ENCODE results near the gene SKA1. TPM values are rescaled to one million over a fixed set of nuclear protein-coding genes. Genes with fewer than 3 reads are reported as not detected.

SKA1 gene
- total and polyA plus RNA-seq, 2 of the 13 experiments (the other 11 are each of a cell fraction or from before 2014, with no cell fraction given): 5.3 to 21.3 TPM

- TF ChIP-seq TCF7 (IDR thresholded peaks at IDR 0.05; ENCODE audit: low read depth) (no peak), CREB3 (CRISPR knock-in tag; IDR thresholded peaks at IDR 0.05) (no peak), PLSCR1 (CRISPR knock-in tag; IDR thresholded peaks at IDR 0.05; ENCODE audit: borderline replicate concordance) (no peak), HNF4A (CRISPR knock-in tag; IDR thresholded peaks at IDR 0.05) (peak; percentile 42; the same call in 1 of the 2 replicates), ZNF512B (CRISPR knock-in tag; IDR thresholded peaks at IDR 0.05; ENCODE audit: borderline replicate concordance) (no peak), PHF21A (CRISPR knock-in tag; IDR thresholded peaks at IDR 0.05) (no peak), NFAT5 (CRISPR knock-in tag; IDR thresholded peaks at IDR 0.05) (no peak), SMARCE1 (IDR thresholded peaks at IDR 0.05; ENCODE audit: borderline replicate concordance) (no peak), E2F5 (CRISPR knock-in tag; conservative IDR thresholded peaks at IDR 0.05) (no peak), GPBP1L1 (CRISPR knock-in tag; IDR thresholded peaks at IDR 0.05) (no peak), FOXO4 (CRISPR knock-in tag; conservative IDR thresholded peaks at IDR 0.05) (no peak), TEAD3 (CRISPR knock-in tag; optimal IDR thresholded peaks at IDR 0.05; ENCODE audit: borderline replicate concordance) (peak; percentile 47), MIER2 (CRISPR knock-in tag; IDR thresholded peaks at IDR 0.05) (no peak)
Observed at GRCh38 chr18:50401888-50402287, 27.0 kb downstream of the SKA1 start (continued).
